Measurements from ENCODE around the gene BTBD16.

DNA sequence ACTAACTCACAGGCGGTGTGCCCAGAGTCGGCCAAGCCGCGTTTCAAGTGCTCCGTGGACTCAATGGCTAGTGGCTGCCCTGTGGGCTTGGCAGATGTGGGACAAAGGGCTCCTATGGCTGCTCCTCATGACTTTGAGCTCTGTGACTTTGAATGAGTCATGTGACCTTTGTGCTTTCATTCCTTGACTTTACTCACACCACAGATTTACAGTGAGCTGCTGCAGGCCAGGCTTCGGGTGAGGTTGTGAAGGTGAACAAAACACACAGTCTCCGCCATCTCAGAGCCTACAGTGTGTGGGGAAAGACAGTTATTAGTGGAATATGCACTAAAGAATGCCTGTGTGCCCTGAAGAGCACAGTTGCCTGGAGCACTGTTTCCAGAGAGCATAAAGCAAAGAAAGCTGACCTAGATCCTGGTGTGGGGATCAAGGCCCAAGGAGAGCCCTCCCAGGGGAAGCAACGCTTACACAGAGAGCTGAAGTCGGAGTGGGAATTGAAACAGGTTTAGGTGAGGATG is 73.7 kb downstream of the BTBD16 start:
- TF ChIP-seq CTCF (IDR thresholded peaks at IDR 0.05) = no peak
- no peak for TF ChIP-seq POLR2AphosphoS5 (IDR thresholded peaks at IDR 0.05)
